GM12864 (cell line): ENCODE results near the gene FMOD.

ENCODE experiments used
- DNase-seq: peaks from one replicate; pipeline ENCODE4 v3.0.0-alpha.2; 2011; ENCODE audit warnings: low read depth
- H3K4me3 ChIP-seq: 2 replicates; pipeline ENCODE4 v1.5.1; 2011; ENCODE audit warnings: mild to moderate bottlenecking, low read depth, low read length, control low read depth
- CTCF ChIP-seq: IDR thresholded peaks from 2 replicates; pipeline ENCODE4 v1.5.1; 2011; ENCODE audit warnings: low read depth, mild to moderate bottlenecking, moderate library complexity, low read length, control low read depth, inconsistent platforms; ENCODE audit errors: missing control alignments

FMOD gene

GRCh38 chr1:203362720-203363025, 11.8 kb upstream of the FMOD start:
- H3K4me3 ChIP-seq: no peak overlapping the region

DNA sequence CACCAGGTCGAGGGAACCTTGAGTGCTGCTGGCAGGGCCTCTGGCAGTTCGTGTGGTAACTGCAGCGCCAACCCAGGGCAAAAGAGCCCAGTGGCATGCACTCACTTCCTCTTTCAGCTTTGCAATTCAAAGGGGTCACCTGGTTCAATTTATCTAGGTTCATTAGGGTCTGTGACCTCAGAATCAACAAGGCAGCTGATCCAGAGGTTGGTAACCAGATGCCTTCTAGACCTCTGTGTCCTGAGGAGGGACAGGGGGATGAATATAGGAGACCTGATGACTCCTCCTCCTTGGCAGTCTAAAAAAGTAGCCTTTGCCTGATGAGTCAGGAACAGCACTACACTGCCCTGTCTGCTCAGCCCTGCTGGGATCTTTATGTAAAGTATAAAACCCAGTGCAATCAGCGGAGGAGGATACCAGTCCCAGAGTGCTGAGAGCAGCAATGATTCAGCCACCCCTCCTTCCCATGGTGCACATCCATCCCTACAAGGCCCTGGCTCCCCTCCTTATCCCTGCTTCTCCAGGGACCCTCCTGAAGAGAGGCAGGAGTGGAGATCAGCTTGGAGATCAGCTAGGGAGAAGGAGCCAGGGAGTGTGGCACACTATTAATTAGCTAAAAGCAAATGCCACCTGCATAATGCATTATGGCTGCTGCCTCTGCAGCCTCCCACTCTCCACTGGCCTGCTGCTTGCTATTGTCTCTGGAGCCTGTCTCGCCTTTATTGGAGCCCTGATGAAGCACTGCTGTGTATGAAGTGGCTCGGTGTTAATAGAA, 11.2 kb upstream of the FMOD start:
- H3K4me3 ChIP-seq: no peak overlapping the region
- no peak for DNase-seq
- TF ChIP-seq CTCF: no peak

More at GRCh38 chr1:203362720-203363025, 11.8 kb upstream of the FMOD start:
- TF ChIP-seq CTCF: no peak
- no peak for DNase-seq

- no peak for DNase-seq
- no peak for TF ChIP-seq CTCF
- no peak overlapping the region for H3K4me3 ChIP-seq
Measured at GRCh38 chr1:203360547-203361185, 9.7 kb upstream of the FMOD start.

DNA sequence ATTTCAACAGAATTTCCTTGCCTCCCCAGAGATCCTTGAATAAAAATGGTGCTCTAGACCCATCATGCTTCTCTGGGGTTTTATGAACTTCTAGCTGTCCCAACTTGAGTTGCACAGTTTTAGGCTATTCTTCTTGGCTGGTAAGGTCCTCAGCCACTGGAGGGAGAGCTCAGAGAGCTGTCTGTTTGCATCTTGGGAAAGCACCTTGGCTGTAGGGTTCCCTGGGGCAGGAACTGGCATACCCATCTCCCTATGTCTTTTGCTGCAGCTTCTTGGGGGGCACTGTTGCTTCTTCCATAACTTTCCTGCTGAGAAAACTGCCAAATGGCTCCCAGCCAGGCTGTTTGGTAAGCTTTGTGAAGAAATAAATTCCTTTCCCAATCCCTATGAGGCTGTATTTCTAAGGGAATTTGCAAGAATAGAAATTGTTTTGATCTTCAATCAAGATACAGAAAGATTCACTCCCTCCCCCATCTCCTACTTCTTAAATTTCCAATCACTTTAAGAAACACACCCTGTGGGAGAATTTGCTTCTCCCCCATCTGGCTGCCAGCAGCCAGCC, 8.2 kb upstream of the FMOD start:
- no peak overlapping the region for H3K4me3 ChIP-seq
- no peak for DNase-seq
- no peak for TF ChIP-seq CTCF

DNA sequence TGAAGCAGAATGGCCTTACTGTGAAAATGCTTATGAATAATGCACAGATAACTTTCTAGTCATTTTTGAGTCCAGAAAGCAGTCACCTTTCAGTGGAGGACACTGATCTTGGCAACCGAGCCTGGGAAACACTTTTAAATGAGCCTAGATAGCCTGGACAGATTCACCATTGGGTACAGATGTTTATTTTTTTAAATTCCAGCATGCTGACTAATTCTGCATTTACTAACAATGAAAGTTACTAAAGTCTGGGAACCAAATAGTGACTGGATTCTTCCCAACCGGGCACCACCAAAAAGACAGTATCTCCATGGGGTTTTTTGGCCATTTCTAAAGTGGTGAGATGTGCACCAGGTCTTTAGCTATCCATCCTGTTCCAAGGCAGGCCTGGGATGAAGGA, 3.3 kb upstream of the FMOD start:
- no peak for DNase-seq
- no peak overlapping the region for H3K4me3 ChIP-seq
- TF ChIP-seq CTCF: no peak

DNA sequence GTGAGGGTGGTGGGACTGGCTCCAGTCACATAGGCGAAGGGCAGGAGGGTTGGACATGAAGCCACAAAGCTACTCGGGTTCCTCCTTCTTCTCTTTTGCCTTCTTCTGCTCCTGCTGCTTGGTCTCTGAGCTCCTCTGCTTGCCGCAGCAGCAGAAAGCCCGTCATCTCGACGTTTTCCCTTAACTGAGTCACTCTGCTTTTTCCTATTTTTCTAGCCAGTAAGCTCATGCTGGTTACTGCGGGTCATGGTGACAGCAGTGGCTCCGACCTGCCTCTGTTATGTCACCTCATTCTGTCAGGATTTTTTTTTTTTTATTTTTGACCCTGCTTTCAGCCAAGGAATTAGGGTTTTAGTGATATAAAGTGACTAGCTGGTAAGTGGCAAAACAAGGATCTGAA, 2.6 kb upstream of the FMOD start:
- no peak for TF ChIP-seq CTCF
- DNase-seq: no peak
- H3K4me3 ChIP-seq: no peak overlapping the region
